Stimulated activated naive CD4-positive, alpha-beta T cell treated with Interleukin-2 at 50 U/mL for 16 hours (primary cell): ENCODE measurements around the gene IL12RB1.
A peak's percentile ranks its signal among the peaks of the same experiment; 100 is the strongest.

Experiments used
- DNase-seq: peaks from one replicate; lab custom pipeline; 2025; lab: John Stamatoyannopoulos, UW

The IL12RB1 gene

GRCh38 chr19:18086590-18087138 is at the start of gene IL12RB1:
Gene IL12RB1 (minus strand): TSS chr19:18086934. CDS start chr19:18086823, 111 bp downstream.
- DNase-seq = peak; percentile 48

GRCh38 chr19:18135712-18136584 is 49.2 kb upstream of the IL12RB1 start:
- no peak for DNase-seq

DNA sequence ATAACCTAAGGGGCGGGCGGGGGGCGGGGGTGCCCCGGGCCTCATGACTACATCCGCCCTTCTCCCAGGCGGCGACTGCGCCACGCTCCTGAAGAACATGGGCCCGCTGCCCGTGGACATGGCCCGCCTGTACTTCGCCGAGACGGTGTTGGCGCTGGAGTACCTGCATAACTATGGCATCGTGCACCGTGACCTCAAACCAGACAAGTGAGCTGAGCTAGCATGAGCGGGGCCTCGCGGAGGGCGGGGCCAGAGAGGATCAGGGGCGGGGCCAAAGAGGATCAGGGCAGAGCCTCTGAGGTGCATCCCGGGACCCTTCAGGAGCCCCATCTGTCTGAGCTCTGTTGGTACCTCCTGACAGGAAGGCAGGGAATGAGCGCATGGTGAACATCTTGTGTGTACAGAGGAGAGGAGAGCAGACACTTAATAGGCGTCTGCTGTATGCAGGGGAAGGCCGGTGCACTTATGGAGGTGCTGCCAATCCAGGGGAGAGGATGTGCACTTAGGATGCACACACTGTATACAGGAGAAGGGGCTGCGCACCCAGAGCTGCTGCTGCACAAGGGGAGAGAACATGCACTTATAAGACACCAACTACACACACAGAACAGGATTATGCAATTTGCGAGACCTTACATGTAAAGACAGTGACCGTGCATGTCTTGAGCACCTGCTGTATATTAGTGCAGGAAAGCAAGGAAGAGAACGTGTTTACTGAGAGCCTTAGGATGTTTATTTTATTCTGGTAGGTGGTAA is 45.3 kb upstream of the IL12RB1 start:
- DNase-seq = no peak

DNA sequence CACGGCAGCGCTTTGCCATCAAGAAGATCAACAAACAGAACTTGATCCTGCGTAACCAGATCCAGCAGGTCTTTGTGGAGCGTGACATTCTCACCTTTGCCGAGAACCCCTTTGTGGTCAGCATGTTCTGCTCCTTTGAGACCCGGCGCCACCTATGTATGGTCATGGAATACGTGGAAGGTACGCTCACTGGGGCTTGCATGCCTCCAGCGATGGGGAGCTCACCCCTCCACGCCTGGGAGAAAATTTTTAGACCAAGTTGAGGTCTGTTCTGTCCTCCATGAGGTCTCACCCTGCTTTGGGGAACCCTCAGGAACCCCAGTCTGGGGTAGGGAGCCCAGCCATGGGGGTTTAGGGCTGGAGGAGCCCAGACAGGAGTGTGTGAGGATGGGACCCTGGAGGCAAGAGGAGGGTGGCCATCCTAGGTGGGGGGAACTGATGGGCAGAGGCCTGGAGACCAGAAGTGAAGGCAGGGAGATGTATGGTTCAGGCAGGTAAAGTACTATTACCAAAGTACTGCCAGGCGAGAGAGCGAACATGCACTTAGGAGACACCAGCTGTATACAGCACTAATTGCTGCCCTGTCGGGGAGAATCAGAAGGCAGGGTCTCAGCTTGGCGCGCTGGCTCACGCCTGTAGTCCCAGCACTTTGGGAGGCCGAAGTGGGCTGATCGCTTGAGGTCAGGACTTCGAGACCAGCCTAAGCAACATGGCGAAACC is 43.9 kb upstream of the IL12RB1 start:
- no peak for DNase-seq

DNA sequence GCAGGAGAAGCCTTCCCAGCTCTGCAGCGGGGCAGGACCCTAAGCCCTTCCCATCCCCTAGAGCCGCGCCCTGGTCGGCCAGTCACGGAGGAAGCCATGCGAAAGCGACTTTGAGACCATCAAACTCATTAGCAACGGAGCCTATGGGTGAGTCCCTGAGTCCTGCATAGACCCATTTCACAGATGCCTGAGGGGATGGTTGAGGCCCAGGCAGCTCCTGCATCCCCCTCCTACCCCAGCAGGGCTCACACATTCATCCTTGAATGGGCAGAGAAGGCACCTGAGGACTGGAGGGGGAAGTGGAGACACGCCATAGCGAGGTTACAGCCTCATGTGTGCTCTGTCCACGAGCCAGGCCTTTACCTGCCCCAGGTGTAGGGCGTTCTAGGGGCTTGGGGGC is 42.1 kb upstream of the IL12RB1 start:
- DNase-seq = no peak

DNA sequence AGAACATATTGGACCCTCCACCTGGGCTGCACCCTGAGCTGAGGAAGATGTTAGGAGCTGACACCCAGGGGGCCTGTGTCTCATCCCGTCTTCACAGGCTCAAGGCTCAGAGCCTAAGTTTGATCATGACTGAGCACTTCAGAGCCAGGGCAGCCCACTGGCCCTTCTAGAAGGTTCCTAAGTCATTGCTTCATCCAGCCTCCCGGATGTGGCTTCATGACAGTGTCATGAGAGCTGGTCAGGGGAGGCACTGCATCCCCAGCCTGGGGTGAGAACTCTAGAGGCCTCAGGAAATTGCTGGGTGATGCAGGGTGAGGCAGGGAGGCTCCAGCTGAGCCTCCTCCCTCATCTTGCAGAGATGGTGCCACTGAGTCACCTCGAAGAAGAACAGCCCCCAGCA is 41.3 kb upstream of the IL12RB1 start:
- no peak for DNase-seq

- no peak for DNase-seq
Observed at GRCh38 chr19:18126097-18126496, 39.4 kb upstream of the IL12RB1 start.

- DNase-seq = no peak
Observed at GRCh38 chr19:18123819-18124218, 37.1 kb upstream of the IL12RB1 start.

- no peak for DNase-seq
Observed at GRCh38 chr19:18122860-18123795, 36.4 kb upstream of the IL12RB1 start.

GRCh38 chr19:18122424-18122823 is 35.7 kb upstream of the IL12RB1 start:
- no peak for DNase-seq

GRCh38 chr19:18121166-18121565 is 34.4 kb upstream of the IL12RB1 start:
- no peak for DNase-seq

DNA sequence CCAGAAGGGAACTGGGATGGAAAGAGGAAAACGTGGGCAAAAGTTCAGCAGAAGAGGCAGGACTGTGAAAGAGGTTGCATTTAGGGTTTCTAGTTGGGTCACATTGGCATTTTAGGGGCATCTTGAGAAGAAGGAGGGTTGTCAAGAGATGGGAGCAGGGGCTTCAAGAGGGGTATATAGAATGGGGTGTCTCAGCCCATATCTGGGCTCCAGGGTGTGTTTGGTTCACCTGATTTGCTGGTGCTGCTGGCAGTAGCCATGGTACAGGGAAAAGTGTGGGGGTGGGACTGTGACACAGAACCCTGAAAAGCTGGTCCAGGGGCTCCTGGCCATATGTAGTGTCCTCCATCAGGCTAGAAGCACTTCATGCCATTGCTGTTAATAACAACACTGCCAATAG is 33.4 kb upstream of the IL12RB1 start:
- no peak for DNase-seq

- DNase-seq = peak; percentile 58
Observed at GRCh38 chr19:18119717-18120105, 33.0 kb upstream of the IL12RB1 start.

DNA sequence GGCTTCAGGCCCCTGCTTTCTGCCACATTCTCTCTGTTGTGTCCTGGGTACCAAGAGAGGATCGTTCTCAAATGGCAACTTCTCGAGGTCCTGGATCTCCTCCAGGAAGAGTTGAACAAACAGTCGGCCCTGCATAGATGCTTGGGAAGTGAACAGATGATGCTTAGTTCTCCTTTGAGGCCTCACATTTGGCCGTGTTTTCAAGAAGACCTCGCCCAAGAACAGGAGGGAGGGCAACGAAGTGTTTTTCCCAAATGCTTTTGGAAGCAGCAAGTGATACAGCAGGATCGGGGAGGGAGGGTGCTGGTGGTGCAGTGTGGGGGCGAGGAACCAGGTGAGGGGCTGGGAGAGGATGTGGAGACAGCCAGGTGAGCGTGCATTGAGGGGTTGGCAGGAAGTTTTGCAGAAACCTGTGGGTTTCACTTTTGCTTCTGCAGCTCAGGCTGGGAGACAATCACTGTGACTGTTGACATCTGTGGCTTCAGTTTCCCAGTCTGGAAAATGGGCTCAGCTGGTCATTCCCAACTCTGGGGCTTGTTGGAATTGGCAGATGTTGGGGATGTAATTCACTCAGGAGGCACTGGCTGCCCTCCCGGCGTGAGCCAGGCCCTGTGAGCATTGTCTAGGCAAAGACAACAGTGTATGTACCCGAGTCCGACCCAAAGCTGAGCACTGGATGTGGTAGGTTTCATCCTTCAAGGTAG is 32.4 kb upstream of the IL12RB1 start:
- DNase-seq = peak; percentile 51

DNA sequence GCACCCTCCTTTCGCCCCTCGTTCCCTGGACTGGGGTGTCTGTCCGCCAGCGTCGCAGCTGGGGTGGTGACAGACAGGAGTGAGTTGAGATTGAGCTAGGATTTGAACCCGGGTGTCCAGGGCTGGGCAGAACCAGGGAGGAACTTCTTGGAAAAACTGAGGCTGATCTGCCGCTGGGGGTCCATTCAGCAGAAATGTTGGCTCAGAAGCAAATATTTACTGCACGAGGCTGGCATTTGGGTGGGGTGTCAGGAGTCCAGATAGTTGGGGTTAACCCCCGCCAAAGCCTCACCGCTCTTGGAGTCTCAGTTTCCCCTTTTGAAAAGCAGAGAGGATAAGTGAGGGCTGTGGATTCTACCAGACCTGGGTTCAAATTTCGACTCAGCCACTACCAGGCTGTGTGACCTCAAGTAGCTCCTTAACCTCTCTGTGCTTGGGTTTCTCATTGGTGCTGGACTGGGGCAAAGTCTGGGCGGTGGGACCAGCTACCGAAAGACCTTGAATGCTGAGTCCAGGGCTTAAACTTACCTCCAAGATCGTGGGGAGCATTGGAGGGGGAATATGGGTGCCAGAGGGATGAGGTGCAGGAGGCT is 31.8 kb upstream of the IL12RB1 start:
- DNase-seq = no peak

DNA sequence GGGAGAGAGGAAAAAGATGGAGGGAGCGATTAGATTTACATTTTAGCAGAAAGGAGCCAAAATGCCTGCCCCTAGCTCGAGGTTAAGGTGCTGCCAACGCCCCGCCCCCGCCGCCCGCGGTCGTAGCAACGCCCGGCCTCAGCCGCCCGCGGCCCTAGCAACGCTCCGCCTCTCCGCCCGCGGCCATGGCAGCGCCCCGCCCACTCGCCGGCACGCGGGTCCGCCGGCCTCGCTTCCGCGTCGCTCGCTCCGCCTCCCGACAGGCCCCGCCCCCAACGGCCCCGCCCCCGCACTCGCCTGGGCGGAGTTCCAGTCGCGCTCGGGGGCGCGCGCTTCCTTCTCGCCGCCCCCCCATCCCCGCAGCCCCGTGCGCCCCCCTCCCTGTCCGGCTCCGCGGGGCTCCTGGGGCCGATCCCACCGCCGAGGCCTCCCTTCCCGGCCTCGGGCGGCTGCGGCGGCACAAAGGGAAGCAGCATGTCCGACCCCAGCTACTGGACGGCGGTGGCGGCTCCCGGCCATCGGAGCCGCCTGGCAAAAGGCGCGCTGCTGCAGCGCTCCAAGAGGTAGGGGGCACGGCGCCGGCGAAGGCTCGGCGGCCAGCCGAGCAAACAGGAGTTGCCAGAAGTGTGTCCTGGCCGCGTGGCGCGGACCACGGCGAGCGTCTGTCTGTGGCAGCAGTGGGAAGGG is 31.1 kb upstream of the IL12RB1 start:
- DNase-seq = peak; percentile 91

GRCh38 chr19:18117364-18117691 is 30.6 kb upstream of the IL12RB1 start:
- no peak for DNase-seq

DNA sequence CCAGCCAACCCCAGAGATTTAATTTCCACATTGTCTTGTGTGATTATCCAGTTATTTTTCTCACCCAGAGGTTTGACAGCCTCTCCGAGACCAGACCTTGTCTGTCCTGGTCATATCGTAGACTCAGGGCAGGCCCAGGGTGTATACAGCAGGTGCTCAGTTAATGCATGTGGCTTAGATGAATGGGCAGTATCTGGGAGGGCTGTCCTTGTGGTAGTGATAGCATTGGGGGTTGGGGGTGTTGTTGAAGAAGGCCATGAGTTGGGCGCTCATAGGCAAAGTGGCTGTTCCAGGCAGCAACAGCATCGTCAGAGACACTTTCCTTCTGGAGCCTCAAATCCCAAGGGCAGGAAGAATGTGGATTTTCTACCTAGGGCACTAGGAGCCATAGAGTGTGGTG is 27.7 kb upstream of the IL12RB1 start:
- no peak for DNase-seq

- DNase-seq = no peak
Observed at GRCh38 chr19:18113827-18114226, 27.1 kb upstream of the IL12RB1 start.
